AG20443 (cell line): ENCODE measurements around the gene LDLRAD1.
"Not testable (repeated sequence)": the region's sequence is repeated elsewhere in the genome, so short reads cannot be mapped to it uniquely, and the experiment has no call there.

Experiments used
- DNase-seq: peaks from one replicate; pipeline ENCODE4 v3.0.0; 2012; ENCODE audit warnings: low spot score, mixed read lengths

LDLRAD1 gene

DNA sequence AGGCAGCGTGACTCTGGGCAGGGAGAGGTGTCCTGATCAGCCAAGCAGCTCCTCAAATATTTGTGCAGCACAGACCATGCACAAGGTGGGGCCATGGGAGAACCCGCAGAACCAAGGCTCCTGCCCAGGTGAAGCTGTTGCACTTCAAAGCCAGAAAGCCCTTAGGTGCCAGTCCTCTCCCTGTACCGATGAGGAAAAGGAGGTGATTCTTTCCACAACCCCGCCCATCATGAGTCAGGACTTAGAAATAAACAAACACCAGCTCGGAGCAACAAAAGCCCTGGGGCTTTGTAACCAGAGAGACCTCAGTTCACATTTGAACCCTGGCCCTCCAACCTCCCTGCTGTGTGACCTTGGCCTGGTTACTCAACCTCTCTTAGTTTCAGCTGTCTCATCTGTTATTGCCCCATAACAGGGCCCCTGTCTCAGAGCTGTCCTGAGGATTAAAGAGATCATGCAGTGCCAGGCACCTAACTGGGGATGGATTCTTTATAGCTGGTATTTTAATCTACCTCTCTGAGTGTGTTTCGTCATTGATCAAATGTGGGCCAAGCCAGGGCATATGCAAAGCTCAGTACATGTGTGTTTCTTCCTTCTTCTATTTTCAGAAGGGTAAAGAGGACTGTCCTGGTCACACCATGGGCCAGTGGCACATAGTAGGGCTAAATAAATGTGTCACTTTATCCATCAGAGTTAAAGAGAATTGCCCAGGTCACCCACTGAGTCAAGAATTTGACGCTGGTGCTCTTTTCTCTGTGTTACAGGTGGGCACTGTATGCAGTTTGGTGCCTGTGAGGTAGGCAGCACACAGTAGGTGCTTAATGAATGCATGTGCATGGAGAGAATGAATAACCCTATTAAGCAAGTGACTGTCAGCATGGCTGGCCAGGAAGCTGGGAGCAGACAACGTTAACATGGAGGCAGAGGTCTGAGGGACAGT lies 1.4 kb downstream of the LDLRAD1 start:
- peak; percentile 65 for DNase-seq

- DNase-seq, result no peak
Observed at GRCh38 chr1:54014009-54014629, 3.9 kb downstream of the LDLRAD1 start.

DNA sequence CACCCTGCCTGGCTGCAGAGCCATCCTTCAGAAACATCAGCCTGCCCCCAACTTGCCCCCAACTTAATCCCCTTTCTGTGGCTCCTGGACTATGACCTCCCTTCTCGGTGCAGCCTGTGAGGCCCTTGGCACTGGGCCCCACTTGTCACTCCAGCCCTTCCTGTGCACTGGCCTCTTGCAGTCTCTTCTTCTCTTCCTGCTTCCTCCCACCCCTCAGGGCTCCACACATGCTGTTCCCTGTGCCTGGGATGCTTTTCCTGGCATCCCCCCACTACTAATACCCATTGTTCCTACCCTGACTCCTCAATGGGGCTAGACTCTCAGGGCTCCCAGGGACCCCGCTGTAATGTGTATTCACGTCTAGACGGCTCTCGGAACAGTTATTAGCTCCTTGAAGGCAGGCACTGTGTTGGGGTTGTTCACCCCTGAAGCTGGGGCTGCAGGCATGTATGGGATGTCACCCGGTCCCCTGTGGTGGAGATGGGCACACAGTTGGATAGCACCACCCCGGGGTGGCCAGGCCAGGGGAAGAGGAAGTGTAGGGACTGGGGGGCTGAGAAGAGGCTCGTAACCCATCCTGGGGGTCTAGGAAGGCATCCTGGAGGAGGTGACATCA lies 4.5 kb downstream of the LDLRAD1 start:
- no peak for DNase-seq

- no peak for DNase-seq
Observed at GRCh38 chr1:54012863-54013262, 5.1 kb downstream of the LDLRAD1 start.

GRCh38 chr1:54012008-54012325 lies 6.0 kb downstream of the LDLRAD1 start:
- no peak for DNase-seq

DNA sequence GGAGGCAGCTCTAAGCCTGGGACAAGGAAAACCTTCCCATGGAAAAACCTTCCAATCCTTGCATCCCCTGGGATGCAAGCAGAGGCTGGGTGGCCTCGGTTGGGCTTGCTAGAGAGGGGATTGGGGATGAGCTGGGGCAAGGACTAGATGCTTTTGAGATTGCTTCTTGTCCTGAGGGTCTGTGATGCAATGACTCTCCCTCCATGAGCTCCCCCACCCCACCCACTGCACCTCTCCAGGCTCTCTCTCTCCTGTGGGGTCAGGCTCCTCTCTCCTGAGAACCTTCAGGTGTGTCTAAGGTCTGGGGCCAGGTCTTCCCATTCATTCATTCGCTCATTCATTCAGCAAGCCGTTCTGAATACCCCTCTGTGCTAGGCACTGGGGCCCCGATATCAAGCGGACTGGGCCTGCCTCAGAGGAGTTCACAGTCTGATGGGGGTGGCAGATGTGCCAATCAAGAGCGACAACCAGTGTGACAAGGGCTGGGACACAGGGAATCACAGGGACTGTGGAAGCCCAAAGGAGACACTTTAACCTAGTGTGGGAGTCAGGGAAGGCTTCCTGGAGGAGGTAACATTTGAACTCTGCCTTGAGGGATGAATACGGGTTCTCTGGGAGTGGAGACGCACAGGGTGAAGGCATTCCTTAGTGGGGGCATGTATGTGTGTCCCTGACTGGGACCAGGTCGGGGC lies 6.5 kb downstream of the LDLRAD1 start:
- DNase-seq, result no peak

- no peak for DNase-seq
Observed at GRCh38 chr1:54010415-54011117, 7.4 kb downstream of the LDLRAD1 start.

- DNase-seq, result no peak
Observed at GRCh38 chr1:54009406-54009805, 8.6 kb downstream of the LDLRAD1 start.

GRCh38 chr1:54008876-54009275 lies 9.1 kb downstream of the LDLRAD1 start:
- no peak for DNase-seq

GRCh38 chr1:54007613-54008012 lies 10.4 kb downstream of the LDLRAD1 start:
- DNase-seq, result no peak

DNA sequence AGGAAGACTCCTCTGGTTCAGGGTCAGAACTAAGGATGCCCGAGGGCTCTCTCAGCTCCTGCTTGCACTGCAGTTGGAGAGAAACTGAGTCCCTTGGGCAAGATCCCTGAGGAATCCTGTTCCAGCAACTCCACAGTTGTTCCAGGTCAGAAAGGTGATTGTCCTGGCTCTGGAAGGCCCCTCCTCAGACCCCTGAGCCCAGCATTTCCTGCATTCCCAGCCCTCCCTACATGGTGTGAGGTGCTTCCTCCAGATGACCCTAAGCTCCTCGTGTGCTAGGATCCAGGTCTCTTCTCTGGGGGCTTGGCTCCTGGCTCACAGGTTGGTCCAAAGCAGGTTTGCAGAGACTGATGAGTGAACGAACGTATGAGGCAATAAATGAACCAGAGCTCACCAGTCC lies 11.5 kb downstream of the LDLRAD1 start:
- no peak for DNase-seq

DNA sequence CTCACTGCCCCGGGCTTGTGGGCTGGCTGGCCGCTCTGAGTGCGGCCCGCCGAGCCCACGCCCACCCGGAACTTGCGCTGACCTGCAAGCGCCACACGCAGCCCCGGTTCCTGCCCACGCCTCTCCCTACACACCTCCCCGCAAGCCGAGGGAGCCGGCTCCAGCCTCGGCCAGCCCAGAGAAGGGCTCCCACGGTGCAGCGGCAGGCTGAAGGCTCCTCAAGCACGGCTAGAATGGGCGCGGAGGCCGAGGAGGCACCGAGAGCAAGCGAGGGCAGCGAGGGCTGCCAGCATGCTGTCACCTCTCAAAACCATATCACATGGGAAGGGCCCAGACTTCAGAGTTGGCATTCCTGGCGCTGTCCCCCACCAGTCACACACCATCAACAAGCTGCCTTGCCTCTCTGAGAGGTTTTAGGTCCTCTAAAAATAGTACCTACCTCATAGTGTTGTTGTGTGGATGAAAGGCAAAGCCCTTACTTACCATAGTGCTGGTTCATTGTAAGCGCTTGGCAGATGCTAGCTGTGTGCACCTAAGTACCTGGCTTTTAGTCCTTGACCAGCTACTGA lies 13.4 kb downstream of the LDLRAD1 start:
- no peak for DNase-seq

DNA sequence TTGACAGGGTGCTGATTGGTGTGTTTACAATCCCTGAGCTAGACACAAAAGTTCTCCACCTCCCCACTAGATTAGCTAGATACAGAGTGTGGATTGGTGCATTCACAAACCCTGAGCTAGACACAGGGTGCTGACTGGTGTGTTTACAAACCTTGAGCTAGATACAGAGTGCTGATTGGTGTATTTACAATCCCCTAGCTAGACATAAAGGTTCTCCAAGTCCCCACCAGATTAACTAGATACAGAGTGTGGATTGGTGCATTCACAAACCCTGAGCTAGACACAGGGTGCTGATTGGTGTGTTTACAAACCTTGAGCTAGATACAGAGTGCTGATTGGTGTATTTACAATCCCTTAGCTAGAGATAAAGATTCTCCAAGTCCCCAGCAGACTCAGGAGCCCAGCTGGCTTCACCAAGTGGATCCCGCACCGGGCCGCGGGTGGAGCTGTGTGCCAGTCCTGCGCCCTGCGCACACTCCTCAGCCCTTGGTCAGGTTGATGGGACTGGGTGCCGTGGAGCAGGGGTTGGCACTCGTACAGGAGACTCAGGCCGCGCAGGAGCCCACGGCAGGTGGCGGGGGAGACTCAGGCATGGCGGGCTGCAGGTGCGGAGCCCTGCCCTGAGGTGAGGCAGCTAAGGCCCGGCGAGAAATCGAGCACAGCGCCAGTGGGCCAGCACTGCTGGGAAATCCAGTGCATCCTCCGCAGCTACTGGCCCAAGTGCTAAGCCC lies 14.1 kb downstream of the LDLRAD1 start:
- DNase-seq, result not testable (repeated sequence)

- DNase-seq, result no peak
Observed at GRCh38 chr1:54003249-54003646, 14.7 kb downstream of the LDLRAD1 start.

DNA sequence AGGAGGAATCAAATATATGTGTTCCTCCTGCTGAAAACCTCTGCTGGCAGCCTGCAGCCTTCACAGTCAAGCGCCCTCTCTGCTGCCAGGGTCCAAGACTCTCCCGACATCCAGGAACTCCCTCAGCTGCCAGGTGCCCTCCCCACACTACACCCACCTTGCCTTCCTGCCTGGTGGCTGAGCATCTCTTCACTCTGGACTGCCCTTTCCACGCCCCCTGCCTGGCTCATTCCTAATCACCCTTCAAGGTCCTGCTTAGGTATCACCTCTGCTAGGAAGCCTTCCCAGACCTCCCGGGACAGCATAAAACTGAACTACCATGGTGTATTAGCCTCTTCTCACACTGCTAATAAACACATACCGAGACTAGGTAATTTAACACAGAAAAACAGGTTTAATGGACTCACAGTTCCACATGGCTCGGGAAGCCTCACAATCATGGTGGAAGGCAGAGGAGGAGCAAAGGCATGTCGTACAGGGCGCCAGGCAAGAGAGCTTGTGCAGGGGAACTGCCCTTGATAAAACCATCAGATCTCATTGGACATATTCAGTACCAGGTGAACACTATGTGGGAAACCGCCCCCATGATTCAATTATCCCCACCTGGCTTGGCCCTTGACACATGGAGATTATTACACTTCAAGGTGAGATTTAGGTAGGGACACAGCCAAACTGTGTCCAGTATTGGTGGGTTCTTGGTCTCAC lies 15.3 kb downstream of the LDLRAD1 start:
- no peak for DNase-seq

GRCh38 chr1:54001591-54001990 lies 16.4 kb downstream of the LDLRAD1 start:
- no peak for DNase-seq

- no peak for DNase-seq
Observed at GRCh38 chr1:53999920-54000319, 18.1 kb downstream of the LDLRAD1 start.

- no peak for DNase-seq
Observed at GRCh38 chr1:53998223-53998622, 19.8 kb downstream of the LDLRAD1 start.

- DNase-seq, result no peak
Observed at GRCh38 chr1:53995683-53996082, 22.3 kb downstream of the LDLRAD1 start.

- not testable (repeated sequence) for DNase-seq
Observed at GRCh38 chr1:53994516-53994915, 23.5 kb downstream of the LDLRAD1 start.
